GM21423 (cell line): ENCODE measurements around the gene RHBDL1.
A peak's percentile ranks its signal among the peaks of the same experiment; 100 is the strongest.

Source experiments
- ATAC-seq: cut with Tn5 transposase; IDR thresholded peaks from one replicate; pipeline ENCODE4 v1.9.1; 2021; ENCODE audit warnings: mild to moderate bottlenecking, moderate library complexity; ENCODE audit not compliant: unreplicated experiment

Gene RHBDL1

DNA sequence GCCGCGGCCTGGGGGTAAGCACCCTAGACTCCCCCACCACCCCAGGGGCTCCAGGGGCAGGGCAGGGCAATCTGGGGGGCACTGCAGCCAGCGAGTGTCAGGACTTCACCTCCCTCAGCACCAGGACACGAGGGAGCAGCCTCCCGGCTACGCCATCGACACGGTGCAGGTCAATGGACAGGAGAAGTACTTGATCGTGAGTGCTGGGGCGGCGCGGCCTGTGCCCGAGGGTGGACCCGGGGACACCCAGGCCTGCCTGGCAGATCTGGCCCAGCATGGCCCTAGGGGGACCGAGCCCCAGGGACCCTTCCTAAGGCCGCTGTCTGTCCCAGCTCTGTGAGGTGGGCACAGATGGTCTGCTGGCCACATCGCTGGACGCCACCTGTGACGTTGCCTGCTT lies 3.1 kb upstream of the RHBDL1 start:
- no peak for ATAC-seq

DNA sequence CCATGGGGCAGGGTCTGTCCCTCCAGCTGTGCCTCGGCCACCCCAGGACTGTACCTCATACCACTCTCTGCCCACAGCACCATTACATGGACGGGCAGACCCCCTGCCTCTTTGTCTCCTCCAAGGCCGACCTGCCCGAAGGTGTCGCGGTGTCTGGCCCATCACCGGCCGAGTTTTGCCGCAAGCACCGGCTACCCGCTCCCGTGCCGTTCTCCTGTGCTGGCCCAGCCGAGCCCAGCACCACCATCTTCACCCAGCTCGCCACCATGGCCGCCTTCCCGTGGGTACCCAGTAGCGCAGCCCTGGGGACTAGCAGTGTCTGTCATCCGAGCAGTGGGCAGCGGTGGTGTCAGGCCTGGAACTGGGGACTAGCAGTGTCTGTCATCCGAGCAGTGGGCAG lies 2.6 kb upstream of the RHBDL1 start:
- no peak for ATAC-seq

DNA sequence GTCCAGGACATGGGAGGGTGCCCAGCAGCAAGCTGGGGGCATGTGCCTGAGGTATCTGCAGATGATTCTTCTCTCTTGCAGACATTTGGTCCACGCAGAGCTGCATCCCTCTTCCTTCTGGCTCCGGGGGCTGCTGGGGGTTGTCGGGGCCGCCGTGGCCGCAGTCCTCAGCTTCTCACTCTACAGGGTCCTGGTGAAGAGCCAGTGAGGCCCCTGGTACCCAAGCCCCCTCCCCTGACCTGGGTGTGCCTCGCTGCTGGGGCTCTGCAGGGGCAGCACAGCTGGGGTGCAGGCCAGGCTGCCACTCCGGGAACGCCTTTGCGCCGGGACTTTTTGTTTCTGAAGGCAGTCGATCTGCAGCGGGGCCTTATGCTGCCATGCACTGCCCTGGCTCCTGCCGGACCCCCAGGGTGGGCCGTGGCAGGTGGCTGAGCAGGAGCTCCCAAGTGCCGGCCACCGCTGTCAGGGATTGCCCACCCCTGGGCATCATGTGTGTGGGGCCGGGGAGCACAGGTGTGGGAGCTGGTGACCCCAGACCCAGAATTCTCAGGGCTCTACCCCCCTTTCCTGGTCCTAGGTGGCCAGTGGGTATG lies 2.0 kb upstream of the RHBDL1 start:
- ATAC-seq: no peak

DNA sequence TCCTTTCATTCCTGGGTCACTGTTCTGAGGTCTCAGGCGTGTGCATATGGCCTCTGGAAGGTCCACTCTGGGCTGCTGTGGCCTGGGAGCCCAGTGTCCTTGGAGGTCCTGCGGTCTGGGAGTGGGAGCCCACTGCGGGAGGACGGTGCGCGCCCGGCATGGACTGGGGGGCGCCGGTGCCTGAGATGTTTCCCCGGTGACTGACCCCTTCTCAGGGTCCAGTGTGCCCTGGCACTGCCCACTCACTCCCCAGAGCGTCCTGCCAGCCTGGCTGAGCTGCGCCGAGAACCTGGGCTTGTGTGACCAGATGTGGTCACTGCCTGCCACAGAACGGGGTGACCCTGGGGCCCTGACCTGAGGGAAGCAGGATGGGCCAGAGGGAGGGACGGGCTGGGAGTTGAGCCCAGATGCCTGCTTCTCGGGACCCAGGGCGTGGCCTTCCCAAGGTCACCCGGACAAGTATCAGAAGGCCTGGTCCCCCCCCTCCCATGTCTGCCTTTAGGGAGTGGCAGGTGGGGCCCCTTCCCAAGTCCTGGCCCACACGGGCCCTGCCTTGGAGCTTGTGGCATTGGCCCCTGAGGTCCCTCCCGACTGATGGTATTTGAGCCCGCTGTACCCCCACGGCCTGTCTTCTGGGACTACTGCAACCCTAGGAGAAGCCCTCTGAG lies 1.1 kb upstream of the RHBDL1 start:
- ATAC-seq: no peak

DNA sequence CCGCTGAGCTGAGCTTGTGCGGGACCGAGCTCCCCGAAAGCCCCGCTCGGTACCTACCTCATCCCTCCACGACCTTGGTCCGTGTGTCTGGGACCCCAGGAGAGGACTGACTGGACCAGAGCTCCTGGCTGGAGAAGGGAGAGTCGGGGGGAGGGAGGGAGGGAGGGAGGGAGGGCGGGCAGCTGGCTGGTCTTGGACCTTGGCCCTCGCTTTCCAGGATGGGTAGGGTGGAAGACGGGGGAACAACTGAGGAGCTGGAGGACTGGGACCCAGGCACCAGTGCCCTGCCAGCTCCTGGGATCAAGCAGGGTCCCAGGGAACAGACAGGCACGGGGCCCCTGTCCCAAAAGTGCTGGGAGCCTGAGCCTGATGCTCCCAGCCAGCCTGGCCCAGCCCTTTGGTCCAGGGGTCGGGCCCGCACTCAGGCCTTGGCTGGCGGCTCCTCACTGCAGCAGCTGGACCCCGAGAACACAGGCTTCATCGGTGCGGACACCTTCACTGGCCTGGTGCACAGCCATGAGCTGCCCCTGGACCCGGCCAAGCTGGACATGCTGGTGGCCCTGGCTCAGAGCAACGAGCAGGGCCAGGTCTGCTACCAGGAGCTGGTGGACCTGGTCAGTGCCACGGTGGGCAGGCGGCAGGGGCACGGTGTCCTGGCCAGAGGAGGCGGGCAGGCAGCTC lies 553 bp downstream of the RHBDL1 start:
- ATAC-seq: no peak

DNA sequence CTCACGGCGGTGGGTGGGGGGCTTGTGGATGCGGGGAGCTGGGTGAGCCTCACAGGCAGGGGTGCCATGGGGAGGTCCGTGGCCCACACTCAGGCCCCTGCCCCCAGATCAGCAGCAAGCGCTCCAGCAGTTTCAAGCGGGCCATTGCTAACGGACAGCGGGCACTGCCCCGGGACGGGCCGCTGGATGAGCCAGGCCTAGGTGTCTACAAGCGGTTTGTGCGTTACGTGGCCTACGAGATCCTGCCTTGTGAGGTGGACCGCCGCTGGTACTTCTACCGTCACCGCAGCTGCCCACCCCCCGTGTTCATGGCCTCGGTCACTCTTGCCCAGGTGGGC lies 1.1 kb downstream of the RHBDL1 start:
- ATAC-seq: no peak

DNA sequence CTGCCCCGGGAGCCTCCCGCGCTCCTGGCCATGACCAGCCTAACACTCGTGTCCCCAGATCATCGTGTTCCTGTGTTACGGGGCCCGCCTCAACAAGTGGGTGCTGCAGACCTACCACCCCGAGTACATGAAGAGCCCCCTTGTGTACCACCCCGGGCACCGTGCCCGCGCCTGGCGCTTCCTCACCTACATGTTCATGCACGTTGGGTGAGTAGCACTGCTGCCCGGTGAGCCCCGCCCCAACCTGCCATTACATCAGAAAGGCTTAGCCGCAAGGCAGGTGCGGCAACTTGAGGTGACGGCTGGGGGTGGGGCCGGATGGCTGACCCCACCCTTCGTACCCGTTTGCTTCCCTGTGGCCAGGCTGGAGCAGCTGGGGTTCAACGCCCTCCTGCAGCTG lies 1.4 kb downstream of the RHBDL1 start:
- no peak for ATAC-seq

DNA sequence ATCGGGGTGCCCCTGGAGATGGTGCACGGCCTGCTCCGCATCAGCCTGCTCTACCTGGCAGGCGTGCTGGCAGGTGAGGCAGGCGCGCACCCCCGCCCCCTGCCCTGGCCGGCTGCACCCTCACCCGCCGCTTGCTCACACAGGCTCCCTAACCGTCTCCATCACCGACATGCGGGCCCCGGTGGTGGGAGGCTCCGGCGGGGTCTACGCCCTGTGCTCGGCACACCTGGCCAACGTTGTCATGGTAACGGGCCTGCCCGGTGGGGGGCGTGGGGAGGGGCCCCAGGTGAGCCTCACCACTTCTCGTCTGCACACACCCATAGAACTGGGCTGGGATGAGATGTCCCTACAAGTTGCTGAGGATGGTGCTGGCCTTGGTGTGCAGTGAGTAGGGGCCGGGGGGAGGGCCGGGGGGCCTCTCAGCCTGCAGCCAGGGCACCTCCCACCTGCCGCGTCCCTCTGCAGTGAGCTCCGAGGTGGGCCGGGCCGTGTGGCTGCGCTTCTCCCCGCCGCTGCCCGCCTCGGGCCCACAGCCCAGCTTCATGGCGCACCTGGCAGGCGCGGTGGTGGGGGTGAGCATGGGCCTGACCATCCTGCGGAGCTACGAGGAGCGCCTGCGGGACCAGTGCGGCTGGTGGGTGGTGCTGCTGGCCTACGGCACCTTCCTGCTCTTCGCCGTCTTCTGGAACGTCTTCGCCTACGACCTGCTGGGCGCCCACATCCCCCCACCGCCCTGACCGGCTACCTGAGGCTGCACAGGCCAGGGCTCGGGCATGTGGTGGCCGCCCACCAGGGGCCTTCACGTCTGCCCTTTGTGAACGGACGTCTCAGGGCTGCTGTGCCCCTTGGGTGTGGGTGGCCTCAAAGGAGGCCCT lies 2.1 kb downstream of the RHBDL1 start:
- ATAC-seq: no peak

DNA sequence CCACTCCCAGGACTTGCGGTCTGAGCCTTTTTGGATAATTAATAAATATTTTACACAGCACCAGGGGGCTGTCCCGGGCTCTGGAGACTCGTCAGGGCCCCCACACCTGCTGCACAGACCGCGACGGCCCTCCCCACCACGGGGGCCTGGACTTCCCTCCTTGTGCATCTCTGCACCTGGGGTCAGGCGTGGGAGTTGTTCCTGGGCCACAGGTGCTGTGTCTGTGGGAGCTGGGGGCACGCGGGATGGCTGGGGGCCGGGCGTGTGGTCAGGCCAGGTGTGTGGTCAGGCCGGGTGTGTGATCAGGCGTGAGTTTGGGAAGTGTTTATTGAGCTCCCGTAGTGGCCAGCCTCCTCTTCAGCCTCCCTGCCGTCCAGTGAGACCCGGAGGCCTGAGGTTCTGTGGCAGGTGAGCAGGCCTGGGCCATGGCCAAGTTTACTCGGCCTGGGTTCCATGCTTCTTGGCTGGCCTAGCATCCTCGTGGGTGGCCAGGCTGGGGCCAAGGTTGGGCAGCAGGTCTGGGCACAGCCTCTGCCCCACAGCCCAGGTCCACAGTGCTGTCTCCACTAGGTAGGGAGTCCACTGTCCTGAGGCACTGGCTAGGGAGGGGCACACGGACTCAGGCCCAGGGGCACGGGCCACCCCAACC lies 2.9 kb downstream of the RHBDL1 start:
- no peak for ATAC-seq

DNA sequence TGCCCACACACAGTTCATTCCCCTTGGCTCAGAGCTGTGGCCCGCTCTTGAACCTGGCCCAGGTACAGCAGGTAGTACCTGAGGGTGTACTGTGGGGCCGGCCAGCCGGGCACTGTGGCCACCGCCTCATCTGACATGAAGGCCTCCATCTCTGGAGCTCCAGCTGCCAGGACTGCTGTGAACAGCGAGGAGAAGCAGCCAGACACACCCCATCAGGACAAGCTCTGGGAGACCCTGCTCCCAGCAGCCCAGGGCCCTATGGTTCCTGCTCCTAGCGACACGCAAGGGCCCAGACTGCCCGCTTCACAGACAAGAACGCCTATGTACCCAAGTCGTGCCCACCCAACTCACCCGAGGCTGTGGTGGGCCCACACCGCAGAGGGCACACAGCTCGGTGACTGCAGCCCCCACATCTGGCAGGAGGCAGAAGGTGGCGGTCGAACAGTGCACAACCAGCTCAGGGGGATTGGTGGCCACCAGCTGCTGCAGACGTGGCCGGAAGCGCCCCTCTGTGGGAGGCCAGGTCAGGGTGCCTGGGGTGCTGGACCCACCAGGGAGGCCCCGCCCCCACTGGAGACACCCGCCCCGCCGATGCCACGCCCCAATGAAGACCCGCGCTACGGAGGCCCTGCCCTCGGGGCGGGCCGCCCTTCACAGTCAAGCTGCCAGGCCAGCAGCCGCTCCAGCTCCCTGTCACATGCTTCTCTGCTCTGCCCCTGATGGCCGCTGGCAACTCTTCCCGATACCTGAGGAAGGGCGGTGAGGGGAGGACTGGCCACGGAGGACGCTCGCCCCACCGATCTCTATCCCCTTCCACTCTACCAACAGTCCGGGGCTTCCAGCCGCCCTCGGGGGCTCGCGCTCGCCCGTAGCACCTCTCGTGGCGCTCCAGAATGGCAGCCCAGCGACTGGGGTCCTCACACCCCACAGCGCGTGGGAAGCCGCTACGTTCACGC lies 3.7 kb downstream of the RHBDL1 start:
- ATAC-seq: peak; percentile 4

DNA sequence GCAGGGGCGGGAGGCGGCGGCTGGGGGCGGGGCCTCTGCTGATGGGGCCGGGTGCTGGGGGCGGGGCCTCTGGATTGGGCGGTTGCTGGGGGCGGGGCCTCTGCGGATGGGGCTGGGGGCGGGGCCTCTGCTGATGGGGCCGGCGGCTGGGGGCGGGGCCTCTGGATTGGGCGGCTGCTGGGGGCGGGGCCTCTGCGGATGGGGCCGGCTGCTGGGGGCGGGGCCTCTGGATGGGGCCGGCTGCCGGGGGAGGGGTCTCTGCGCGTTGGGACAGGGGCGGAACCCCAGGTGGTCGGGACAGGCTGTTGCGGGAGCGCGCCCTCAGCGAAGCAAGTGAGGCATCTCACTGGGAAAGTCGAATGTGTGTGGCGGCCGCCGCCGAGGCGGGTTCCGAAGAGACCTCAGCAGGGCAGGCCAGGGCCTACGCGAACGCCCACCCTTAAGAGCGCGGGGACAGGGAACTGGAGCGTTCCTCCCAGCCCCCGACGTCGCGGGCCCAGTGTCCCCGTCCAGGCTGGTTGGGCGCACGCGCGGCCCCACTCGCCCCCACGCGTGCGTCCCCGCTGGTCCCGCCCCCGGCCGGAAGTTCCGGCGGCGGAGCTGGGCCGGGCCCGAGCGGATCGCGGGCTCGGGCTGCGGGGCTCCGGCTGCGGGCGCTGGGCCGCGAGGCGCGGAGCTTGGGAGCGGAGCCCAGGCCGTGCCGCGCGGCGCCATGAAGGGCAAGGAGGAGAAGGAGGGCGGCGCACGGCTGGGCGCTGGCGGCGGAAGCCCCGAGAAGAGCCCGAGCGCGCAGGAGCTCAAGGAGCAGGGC lies 4.5 kb downstream of the RHBDL1 start, which contains the start of gene STUB1:
STUB1 (plus strand) TSS at position 597 of the 811 bp plus-strand sequence; CDS start at position 713, 116 bp downstream.
- peak; percentile 35 for ATAC-seq

DNA sequence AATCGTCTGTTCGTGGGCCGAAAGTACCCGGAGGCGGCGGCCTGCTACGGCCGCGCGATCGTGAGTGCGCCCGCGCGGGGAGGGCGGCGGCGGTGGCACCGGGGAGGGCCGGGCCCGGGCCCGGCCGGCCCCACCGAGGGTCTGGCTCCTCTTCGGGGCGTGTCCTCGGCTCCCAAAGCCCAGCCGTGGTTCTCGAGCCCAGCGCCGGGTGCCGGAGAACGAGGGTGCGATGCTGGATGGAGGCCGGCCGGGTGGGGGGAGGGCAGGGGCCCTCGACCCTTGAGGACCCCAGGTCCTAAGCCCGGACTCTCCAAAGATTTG lies 5.1 kb downstream of the RHBDL1 start:
- ATAC-seq: no peak

DNA sequence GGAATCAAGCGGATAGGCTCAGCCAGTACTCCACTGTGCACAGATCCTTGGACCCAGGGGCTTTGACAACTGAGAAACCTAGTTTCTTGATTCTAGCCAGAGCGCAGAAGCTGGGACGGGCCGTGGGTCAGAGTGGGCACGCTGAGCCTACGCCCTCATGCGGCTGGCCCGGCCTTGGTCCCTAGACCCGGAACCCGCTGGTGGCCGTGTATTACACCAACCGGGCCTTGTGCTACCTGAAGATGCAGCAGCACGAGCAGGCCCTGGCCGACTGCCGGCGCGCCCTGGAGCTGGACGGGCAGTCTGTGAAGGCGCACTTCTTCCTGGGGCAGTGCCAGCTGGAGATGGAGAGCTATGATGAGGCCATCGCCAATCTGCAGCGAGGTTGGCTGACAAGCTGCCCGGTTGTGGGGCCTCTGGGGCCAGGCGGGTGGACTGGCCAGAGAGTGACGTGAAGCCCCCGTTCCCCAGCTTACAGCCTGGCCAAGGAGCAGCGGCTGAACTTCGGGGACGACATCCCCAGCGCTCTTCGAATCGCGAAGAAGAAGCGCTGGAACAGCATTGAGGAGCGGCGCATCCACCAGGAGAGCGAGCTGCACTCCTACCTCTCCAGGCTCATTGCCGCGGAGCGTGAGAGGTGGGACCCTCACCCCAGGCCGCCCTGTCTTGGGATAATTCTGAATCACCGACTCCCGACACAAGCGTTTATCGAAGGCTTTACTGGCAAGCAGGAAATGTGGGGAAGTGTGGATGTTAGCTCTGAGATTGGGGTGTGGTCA lies 5.7 kb downstream of the RHBDL1 start:
- ATAC-seq: no peak

DNA sequence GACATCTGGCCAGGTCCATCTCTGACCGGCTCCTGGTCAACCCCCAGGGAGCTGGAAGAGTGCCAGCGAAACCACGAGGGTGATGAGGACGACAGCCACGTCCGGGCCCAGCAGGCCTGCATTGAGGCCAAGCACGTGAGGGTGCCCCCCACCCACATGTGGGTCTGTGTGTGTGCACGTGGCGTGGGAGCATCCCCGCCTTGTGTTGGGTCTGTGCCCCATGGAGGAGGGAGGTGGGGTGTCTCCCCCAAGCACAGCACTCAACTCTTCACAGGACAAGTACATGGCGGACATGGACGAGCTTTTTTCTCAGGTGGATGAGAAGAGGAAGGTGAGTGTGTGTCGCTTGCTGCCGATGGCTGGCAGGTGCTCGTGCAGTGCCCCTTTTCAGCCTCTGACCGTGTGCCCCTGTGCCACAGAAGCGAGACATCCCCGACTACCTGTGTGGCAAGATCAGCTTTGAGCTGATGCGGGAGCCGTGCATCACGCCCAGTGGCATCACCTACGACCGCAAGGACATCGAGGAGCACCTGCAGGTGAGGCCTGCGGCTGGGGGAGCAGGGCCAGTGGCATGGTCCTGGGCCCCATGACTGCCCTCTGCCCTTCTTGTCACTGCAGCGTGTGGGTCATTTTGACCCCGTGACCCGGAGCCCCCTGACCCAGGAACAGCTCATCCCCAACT lies 6.4 kb downstream of the RHBDL1 start:
- ATAC-seq: no peak

DNA sequence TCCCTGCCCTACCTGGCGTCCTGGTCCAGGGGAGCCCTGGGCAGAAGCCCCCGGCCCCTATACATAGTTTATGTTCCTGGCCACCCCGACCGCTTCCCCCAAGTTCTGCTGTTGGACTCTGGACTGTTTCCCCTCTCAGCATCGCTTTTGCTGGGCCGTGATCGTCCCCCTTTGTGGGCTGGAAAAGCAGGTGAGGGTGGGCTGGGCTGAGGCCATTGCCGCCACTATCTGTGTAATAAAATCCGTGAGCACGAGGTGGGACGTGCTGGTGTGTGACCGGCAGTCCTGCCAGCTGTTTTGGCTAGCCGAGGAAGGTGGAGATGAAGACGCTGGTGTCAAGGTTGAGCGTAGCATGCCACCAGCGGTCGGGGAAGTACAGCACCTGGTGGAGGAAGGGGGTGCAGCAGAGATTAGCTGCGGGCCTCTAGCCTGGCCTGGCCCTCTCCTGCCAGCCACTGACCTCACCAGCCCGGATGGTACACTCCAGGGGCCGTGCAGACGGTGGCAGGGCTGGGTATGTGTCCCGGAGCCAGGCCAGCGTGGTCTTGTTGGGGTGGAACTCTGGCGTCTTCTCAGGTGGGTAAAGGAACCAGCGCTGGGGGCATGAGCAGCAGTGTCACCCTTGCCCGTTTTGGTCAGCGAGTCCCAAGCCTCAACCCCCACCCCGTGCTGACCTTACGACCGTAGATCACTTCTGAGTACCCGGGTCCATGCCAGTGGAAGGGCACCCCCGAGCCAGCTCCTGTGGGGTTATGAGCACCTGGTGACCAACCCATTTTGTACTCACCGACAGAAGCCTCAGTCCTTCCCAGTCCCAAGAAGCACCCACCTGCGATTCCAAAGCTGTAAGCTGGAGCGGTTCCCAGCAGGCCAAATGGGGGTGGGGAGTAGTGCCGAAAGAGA lies 7.3 kb downstream of the RHBDL1 start:
- ATAC-seq: no peak

DNA sequence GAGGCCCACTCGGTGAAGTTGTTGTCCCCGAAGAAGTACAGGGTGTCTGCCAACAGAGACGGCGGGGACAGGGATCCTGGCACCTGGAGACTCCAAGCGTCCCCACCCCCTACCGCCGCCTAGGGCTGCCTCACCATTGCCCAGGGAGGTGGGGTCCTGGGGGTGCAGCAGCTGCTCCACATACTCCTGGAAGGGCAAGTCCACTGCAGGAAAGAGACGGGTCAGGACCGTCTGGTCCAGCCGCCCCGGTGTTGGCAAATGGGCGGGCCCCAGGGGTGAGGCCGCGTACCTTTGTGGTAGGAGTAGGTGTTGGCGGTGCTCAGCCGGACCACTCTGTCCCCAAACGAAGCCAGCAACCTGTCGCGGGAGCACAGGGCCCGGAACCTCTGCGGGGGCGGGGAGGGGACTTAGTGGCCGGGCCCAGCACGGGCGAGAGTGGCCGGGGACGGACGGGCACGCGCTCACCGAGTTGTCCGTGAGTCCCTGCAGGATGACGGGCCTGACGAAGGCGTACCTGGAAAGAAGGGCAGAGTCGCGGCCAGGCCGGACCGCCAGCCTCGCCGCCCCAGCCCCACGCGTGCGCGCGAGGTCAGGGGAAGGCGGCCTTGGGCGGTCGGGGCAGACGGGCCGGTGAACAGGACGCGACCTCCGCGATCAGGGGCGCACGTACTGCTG lies 8.1 kb downstream of the RHBDL1 start:
- no peak for ATAC-seq
